GM19372 (cell line): ENCODE data around the gene TSPAN11.
"Not testable (repeated sequence)": the region's sequence is repeated elsewhere in the genome, so short reads cannot be mapped to it uniquely, and the experiment has no call there.

Experiments
- ATAC-seq: cut with Tn5 transposase; IDR thresholded peaks from one replicate; pipeline ENCODE4 v1.9.1; 2021; ENCODE audit warnings: mild to moderate bottlenecking, low read depth, moderate library complexity; ENCODE audit not compliant: unreplicated experiment

The TSPAN11 gene

DNA sequence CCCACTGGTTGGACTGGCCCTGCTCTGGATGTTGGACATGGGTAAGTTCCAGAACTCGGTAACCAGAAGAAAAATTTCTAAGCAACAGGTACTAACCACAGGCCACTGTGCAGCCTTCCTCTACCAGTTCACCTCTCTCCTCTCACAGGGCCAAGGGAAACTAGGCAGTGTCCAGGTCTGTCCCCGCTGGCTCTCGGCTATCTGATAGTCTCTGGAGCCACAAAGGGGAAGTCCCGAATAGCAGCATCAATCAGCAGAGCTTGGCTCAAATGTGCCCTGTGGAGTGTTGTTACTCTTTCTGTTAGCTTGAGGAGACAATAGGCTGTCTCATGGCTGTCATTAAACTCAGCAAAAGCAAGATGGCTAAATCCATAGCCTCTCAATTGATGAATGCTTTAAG is 73.2 kb downstream of the TSPAN11 start:
- no peak for ATAC-seq

DNA sequence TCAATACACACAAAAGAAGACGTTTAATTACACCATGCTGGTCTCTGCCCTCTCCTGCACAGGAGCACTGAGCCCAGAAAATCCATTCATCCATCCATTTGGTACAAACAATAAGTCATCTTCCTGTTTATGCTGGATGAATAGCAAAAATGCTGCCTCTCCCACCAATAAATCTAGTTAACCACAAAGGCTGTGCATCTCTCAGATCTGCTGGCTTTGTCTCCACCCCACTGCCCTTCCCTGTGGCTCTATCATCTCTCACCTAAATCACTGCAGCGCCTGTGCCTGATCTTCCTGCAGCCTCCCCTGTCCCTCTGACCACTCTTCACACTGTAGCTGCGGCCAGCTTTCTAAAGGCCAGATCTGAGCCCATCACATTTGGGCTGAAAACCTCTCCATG is 74.2 kb downstream of the TSPAN11 start:
- ATAC-seq: no peak

DNA sequence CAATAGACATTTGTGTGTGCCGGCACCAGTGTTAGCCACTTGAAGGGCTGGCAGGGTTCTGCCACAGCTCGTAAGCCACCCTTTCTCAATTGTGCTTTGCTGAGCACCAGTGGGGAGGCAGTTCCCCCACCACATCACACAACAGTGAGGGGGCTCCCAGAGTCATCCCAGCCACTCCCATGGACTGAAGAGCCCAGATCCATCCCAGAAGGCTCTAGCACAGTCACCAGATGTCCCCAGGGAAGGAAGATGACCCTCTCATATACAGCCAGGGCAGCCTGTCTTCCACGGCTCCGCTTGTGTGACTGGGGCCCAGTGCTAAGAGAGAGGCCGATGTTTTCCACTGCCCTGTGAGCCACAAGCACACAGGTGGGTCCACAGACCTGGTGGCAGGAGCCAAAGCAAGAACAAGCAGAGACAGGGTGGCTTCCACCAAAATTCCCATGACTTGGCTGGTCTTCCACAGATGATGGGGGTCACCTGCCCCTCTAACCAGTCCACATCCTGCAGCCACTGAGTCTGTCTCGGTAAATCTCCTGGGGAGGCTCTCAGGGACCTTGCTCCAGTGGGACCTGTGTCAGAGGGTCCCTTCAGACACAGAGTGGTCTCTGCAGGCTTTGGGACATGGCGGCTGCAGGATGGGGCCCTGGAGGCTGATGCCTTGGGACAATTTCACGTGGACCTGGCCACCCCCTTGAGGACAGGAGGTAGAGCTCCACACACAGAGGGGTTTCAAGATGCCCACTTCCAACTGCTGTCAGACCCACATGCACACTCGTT is 75.2 kb downstream of the TSPAN11 start:
- ATAC-seq: no peak

DNA sequence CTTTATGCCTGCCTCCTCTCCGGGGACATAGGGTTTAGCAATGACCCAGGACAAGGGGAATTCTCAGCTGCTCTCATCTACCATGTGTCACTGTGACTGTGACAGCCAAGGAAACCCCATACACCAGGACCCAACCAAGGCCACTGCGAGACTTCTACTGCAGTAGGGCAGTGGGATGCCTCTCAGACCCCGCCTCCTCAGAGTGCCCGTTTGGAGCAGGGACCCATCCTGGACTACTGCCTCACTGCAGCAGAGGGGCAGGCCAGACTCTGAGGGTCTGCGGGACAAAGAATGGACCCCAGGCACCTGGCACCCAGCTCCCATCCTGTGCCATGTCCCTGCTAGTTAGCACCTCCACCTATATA is 75.8 kb downstream of the TSPAN11 start:
- no peak for ATAC-seq

DNA sequence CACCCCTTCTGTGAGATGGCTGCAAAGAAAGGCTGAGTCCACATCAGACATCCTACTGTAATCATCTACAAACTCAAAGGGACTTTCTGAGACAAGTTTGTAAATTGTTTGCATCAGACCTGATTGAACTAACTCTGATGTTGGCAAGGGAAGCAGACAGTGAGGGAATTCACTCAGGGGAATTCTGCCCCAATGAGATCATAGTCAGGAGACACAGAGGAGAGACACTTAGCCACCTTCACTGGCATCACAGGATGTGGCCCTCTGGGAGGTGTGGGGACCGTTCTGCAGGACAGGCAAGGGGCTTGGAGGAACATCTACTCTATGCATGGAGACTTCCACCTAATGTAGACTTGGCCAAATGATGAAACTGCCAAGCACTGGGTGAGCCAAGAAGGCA is 76.5 kb downstream of the TSPAN11 start:
- no peak for ATAC-seq

DNA sequence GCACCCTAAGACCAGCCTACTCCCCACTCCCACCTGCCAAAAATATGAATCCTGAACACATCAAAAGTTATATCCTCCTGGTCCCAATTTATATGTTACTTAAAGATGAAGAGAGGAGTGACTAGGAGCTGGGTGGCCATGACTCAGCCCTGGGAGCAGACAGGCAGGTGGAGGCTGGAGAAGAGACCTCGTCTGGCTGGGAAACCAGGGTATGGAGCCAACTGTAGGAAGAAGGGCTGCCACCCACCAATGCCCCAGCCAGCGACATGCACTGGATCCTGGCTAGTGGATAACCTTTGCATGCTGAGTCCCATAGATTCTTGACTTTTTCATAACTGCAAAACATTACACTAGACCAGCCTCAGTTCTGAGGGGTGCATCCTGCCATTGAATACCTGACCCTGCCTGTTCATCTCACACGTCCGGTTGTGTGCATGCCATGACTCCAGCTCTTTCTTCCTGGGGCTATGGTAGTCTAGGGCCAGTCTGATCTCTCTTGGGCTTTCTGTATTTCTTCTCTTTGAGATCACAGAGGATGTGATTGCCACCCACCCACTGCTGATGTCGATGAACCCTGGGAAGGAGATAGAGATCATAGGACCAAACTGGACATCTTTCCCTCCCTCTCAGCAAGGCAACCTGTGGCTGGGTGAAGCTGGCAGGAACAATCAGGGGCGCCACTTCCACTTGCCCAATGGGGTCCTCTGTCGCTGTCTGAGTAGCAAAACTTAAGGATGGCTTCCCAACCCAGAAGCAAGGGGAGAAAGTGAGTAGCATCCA is 77.5 kb downstream of the TSPAN11 start:
- ATAC-seq: no peak

DNA sequence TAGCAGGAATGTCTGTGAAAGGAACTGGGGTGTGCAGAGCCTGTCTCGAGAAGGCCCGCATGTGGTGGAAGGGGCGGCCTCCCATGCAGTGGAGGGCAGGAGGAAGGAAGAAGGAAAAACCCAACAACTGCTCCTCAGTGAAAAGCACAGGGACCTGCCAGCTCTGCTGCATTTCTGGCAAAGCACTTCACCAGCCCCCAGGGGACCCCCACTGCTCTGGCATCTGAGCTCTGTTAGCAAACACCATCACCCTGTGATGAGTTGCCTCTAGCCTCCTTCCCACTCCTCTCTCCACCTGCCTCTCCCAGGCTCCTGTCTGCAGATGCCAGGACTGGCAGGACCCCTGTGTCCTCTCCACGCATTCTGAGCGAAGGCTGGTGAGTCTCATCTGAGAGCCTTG is 78.1 kb downstream of the TSPAN11 start:
- no peak for ATAC-seq

DNA sequence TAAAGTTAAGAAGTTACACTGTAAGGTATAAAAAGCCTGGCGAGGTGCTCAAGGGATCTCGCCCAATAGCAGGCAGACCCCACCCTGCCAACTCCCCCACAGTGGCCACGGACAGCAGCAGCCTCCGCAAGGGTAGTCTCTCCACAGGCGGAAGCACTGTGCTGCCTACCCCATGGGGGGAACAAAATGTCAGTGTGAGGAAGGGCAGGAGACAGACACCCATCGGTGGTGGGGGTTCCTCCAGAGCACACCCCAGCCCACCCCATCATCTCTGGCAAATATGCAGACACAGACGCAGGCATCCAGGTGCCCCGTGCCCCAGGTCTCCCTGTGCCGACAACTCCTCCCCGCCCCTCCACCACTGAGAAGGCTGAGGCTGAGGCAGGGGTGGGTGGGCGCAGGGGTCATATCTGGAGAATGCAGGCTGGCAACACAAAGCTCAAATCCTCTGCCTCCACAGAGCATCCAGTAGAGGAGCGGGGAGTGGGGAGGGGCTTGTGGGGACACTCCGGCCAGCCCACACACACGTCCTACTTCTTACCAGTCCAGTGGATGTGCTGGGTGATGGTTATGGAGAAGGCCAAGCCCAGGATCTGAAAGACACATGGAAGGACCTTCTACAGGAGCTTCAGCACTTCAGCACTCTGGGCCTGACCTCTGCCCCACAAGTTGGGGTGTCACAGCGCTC is 78.9 kb downstream of the TSPAN11 start:
- ATAC-seq: no peak

DNA sequence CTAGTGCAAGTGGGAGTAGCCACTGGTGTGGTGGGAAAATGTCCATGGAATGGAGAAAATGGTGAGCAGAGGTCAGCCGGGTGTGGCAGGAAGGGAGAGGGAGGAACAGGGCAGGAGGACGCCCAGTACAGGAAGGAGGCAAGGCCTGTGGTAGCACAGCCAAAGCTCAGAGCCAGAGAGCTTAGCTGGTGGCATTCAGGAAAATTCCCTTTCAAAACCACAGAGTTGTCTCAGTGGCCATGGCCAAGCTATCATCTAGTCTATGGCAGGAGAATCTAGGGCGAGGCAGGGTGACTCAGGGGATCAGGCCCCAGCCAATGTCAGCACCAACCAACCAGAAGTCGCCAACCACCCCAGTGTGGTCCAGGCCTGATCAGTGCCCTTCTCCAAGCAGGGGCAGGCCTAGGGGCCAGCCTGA is 79.4 kb downstream of the TSPAN11 start:
- ATAC-seq: no peak

DNA sequence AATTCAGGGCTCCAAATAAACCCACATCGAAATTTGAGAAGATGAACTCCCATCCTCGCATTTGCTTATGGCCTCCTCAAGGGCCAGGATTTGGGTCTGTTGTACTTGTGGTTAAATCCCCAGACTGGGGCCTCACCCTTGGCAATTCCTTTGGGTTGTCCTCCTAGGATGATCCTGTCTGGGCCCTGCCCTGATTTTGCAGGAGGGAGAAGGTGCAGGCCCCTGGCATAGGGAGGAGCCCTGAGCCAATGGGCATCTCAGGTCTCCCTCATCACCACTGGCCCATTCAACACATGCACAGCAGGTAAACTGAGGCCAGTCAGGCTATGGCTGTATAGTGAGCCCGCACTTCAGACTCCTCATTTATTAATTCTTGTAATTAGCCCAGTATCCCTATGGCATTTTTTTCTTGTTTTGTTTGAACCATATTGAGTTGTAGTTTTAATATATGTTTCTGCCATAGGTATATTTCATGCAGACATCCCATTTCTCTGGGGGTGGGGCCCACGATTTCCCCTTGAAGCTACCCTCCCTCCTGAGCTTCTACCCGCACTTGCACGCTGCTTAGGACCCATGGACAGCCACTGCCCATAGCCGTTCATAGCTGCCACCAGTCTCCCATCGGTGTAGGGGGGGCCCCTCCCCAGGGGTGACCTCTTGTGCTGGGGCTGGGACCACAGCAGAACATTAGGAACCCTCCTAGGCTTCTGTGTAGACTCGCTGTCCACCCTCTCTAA is 80.0 kb downstream of the TSPAN11 start:
- no peak for ATAC-seq

DNA sequence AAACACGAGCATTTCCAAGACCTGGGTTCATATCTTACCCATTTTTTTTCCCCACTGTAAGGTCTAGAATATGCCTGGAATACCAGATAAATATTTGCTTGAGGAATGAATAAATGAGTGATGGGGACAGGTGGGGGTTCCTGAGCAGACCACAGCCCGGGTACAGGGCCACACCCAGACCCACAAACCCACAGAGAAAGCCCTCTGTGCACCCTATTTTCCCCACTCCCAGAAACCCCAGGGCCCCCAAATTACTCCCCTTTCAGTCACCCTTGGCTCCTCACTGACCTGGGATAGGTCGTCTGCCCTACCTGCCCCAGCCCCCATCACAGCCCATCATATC is 80.6 kb downstream of the TSPAN11 start:
- no peak for ATAC-seq

DNA sequence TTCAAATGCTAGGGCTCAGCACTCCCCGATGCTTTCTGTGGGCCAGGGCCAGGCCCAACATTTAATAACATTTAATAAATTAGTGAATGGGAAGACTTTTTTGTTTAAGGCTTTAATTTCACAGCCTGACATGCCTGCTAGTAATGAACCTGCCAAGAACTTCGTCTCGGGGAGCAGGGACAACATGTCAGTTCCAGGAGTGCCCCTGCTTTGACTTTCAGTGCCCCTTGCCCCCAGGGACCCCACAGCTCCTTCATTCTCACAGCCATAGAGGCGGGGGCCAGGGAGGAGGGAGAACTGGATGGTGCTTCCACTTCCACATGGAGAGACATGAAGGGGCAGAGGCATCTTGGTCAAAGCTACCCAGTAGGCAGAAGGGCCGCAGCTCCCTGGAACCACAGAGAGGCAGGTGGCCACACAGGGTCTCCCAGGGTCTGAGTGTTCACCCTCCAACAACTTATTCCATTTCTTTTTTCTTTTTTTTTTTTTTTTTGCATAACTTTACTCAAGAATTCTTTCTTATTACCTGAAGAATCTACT is 81.2 kb downstream of the TSPAN11 start:
- no peak for ATAC-seq

DNA sequence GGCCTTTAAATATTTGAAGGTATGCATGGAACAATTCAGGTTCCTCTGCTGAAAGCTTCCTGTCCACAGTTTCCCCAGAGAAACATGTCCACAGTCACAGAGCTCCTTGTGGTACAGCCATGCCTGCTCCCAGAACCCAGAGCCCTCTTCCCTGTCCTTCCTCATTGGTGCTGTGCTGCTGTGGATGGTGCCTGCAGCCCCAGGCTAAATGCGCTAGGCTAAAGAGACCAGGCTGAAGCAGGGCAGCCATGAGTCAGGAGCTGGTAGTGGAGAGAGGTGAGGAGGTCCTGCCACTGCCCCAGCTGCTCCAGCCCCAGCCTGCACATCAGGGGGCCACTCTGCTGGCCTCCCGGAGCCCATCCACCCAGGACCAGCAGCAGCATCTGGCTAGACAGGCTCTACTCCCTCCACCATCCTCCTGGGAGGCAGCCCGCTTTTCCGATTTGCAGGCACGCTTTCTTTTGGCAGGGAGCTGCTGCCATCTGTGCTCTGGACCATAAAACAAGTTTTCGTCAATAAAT is 81.8 kb downstream of the TSPAN11 start:
- no peak for ATAC-seq

DNA sequence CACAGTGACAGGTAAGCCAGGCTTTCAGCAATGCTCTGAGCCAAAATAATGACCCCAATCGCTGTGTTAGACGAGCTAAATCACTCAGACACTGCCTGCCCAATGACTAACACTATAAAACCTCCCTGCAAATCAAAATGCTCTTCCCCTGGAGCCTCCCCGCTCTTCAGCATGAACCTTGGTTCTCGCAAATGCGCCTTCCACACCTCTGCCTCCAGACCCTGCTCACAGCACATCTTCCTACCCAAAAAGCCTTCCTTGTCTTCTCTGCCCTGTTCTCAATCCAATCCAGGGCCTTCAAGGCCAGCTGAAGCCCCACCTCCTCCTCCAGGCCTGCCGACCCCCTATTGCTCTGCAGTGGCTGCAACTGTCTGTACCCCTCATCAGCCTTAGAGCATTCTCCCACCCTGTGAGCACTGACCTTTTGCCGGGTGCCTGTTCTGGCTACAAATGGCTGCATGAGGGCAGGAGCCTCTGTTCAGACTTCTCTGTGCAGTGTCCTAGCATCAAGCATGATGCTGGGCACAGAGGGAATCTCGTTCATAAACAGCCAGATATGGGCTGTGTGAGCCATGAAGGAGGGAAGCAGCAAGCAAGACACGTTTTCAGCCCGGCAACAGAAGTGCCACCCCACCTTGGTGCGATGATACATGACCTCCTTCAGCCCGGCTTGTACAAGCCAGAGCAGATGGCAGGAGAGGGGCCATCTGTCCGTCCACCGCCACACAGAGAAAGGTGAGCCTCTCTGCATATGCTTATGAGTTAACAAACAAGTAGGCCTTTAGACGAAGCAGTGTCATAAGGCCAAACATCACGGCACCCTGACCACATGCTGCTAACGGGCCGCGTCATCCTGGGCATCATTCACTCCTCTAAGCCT is 82.7 kb downstream of the TSPAN11 start:
- no peak for ATAC-seq

DNA sequence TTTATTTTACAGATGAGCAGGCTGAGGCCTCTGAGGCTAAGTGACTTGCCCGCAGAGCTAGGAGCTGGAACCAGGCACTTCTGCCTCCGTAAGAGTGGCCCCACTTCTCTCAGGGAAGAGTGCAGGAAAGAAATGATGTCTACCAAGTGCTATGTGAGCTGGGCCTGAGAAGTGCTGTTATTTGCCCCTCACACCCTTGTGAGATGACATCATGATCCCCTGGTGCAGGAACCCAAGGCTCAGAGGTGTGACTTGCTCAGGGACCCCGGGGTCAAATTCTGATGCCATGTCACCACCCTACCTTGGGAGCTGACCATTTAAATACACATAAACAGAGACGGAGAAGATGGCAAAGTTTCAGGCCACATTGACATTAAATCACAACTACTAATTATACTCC is 83.4 kb downstream of the TSPAN11 start:
- no peak for ATAC-seq

DNA sequence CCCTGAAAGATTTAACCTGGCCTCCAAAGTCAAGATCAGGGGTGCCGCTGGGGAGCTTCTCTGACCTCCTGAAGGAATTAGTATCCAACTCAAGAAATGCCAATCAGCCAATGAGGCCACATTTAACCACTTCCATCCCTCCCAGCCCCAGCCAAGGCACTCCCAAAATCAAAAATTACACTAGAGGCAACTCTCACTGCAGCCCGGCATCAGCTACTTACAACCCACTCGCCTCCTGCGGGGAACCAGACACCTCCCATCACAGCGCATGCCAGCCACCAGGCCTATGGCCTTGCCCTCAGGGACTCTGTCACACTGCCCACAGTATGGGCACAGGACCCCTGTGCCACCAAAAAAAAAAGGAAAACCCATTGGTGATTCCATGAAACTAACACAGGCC is 84.8 kb downstream of the TSPAN11 start:
- ATAC-seq: no peak

DNA sequence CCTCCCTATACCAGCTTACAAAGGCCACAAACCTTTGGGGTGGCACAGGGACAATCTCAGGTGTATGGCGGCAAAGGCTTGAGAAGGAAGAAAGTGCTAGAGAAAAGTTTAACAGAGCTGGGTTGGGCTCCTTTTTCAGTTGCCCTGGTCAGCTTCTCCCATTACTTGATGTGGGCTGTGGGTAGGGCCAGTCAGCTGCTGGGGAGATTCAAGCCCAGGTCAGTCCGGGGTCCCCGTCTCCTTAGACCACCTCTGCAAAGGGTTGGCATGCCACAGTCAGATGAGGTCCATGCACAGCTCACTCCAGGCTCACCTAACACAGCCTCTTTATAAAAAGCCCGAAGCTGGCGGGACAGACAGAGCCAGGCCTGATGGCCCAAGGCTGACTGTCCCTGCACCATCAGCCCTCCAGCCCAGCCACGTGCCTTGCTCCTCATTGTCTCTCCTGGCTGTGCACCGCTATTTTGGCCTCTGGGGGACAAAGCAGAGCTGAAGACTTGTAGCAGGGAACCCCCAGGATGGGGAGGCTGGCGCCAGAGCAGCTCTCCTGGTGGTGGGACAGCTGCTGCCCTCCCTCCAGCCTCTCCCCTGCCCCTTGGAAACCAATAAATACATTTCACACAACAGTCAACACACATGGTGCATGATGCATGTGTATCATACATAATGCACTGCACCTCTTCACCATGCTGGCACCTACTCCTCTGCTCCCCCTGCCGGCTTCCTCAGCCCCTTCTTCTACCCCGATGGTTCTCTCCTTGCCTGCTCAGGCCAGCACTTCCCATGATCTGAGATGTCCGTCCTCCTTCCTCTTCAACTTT is 85.4 kb downstream of the TSPAN11 start:
- no peak for ATAC-seq

DNA sequence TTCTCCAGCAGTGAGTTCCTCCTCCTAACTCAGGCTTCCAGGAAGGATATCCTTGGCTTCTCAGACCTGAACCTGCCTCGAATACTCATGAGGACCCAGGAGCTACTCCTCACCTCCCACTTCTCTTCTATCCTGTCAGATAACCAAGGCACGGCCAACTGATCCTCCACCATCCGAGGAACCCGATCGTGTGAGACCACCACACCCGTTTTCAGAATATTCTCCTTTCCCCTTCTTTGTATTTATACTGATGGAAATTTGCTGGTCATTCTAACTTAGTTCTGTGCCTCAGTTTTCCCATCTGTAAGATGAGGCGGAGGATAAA is 86.0 kb downstream of the TSPAN11 start:
- ATAC-seq: not testable (repeated sequence)

DNA sequence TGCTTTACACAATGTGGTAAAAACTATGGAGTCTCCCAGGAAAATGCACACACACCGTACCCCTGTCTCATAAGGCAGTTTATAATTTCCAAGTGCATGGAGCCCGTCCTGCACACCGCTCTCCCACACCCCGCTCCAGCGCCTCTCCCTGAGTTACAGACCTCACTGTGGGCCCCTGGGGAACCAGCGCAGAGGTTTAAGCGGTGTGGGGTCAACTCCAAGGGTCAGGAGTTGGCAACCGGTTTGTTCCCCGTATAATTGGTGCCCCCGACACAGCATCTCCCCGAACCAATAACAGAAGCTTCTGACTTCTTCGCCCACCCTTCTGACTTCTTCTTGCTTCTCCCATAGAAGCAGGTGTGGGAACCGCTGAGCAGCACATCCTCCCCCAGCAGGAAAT is 88.7 kb downstream of the TSPAN11 start:
- no peak for ATAC-seq
